Measurements from ENCODE around the gene CIDEA.

The CIDEA gene

GRCh38 chr18:12271376-12272235 lies 17.4 kb downstream of the CIDEA start:
- DNase-seq (ENCODE audit: low read depth in 3 of 3, low spot score in 1 of 3) = peak in 1 of 3 donors; percentile 49

DNA sequence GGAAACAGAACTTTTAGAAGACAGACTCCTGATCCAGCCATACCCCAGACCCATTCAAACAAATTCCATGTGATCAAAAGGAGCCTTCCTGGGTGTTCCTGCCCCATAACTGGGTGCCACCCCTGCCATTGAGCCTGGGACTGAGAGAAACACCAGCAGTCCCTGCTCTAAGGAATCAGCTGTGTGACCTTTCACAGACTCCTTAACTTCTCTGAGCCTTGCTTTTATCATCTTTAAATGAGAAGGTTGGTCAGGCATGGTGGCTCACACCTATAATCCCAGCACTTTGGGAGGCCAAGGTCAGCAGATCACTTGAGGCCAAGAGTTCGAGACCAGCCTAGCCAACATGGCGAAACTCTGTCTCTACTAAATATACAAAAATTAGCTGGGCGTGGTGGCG lies 20.6 kb downstream of the CIDEA start:
- no peak for DNase-seq (ENCODE audit: low read depth in 3 of 3, low spot score in 1 of 3)

DNA sequence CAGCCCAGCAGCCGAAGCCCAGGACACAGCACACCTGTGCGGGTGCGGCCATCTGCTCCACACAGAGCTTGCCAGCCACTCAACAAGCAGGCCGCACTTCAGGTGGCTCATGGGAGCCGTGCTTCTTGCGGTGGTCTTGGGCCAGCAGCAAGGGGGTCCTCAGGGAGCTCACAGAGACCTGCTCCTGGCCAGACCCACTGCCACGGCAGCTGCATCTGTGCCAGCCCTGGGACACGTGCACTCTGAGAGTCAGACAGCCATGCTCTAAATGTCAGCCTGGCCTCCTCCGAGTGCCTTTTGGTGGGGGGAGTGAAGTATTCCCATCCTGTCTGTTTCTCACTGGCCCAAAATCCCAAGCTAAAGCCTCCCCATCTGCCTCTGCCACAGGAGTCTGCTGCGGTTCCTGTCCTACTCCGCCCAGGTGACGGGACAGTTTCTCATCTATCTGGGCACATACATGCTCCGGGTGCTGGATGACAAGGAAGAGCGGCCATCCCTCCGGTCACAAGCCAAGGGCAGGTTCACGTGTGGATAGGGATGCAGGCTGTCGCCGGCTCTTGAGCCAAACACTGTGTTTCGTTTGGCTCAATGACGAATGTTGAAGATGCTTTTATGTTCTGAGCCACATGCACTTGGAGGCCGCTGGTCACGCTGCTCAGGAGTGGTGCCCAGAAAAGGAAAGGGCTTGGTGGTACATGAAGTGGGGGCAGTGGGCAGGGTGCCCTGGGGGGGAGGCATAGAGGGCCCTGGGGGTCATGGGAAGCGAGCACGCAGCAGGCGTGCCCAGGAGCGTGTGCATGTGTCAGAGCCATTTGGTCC lies 22.8 kb downstream of the CIDEA start:
- DNase-seq (ENCODE audit: low read depth in 3 of 3, low spot score in 1 of 3) = no peak

- DNase-seq (ENCODE audit: low read depth in 3 of 3, low spot score in 1 of 3) = no peak
Observed at GRCh38 chr18:12278215-12278671, 24.1 kb downstream of the CIDEA start.

GRCh38 chr18:12278741-12279682 lies 24.9 kb downstream of the CIDEA start:
- no peak for DNase-seq (ENCODE audit: low read depth in 3 of 3, low spot score in 1 of 3)

DNA sequence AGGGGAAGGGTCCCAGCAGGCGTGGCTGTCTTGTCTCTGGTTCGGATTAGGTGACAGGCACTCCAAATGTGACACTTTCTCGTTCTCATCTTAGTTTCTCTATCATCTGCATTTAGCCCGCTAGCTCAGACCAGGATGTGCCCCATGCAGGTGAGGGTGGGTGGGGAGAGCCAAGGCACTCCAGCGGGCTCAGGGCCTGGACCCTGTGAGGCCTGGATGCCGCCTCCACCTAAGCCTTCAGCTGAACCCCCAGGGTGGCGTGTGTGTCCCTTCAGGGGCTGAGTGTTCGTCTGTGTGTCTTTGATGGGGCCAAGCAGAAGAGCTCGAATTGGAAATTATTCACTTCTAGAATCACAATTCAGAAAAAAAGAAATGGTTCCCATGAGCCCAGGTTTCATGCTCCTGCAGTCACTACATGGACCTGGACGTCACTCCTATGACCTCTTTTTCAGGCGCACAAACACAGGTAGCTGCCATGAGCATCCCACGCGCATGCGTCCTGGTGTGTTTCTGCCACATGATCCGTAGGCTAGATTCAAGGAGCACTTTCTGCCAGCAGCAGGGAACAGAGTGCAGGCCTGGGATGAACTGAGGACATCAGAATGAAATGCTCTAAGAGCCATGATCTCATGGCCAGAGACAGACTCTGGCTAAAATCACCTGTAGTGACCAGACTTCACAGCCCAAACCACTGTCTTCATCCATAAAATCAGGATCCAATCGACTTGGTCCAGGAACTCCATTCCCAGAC lies 25.8 kb downstream of the CIDEA start:
- no peak for DNase-seq (ENCODE audit: low read depth in 3 of 3, low spot score in 1 of 3)

GRCh38 chr18:12281861-12282260 lies 27.7 kb downstream of the CIDEA start:
- DNase-seq (ENCODE audit: low read depth in 3 of 3, low spot score in 1 of 3) = no peak

GRCh38 chr18:12282442-12283039 lies 28.4 kb downstream of the CIDEA start:
- no peak for DNase-seq (ENCODE audit: low read depth in 3 of 3, low spot score in 1 of 3)

GRCh38 chr18:12283256-12283655 lies 29.1 kb downstream of the CIDEA start:
- DNase-seq (ENCODE audit: low read depth in 3 of 3, low spot score in 1 of 3) = no peak

DNA sequence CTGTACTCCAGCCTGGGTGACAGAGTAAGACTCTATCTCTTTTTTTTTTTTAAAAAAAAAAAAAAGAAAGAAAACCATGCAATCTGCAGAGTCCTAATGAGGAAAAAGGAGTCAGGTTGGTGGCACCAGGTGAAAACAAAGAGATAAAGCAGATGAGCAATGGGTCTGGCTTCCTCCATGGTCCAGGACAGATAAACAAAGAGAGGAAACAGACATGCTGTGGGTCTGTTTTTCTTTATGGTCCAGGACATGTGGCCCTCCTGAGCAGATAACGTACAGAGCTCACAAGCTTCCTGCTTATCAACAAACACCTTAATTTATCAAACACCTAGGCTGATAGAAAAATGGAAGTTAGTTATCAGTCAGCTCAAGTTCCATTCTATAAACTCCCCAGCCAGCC lies 29.5 kb downstream of the CIDEA start:
- no peak for DNase-seq (ENCODE audit: low read depth in 3 of 3, low spot score in 1 of 3)

- no peak for DNase-seq (ENCODE audit: low read depth in 3 of 3, low spot score in 1 of 3)
Observed at GRCh38 chr18:12287131-12287681, 33.0 kb downstream of the CIDEA start.

- no peak for DNase-seq (ENCODE audit: low read depth in 3 of 3, low spot score in 1 of 3)
Observed at GRCh38 chr18:12287684-12288402, 33.7 kb downstream of the CIDEA start.

GRCh38 chr18:12288403-12288755 lies 34.2 kb downstream of the CIDEA start:
- no peak for DNase-seq (ENCODE audit: low read depth in 3 of 3, low spot score in 1 of 3)

DNA sequence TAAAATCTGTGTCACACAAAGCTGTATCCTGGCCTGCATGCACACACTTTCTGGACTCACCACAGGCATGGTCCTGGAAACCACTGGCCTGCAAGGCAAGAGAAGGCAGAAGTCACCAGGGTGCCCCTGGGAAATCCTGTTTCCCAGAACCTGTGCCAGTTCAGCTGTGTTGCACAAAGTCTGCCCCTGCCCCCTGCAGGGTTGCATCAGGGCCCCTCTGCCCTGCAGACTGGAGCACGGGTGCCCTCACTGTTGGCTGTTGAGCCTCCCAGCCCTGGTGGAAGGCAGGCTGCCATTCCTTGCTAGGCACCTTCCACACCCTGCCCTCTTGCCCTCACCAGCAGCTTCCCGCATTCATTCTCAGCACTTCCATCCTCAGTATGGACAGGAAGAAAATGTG lies 35.9 kb downstream of the CIDEA start:
- DNase-seq (ENCODE audit: low read depth in 3 of 3, low spot score in 1 of 3) = no peak

DNA sequence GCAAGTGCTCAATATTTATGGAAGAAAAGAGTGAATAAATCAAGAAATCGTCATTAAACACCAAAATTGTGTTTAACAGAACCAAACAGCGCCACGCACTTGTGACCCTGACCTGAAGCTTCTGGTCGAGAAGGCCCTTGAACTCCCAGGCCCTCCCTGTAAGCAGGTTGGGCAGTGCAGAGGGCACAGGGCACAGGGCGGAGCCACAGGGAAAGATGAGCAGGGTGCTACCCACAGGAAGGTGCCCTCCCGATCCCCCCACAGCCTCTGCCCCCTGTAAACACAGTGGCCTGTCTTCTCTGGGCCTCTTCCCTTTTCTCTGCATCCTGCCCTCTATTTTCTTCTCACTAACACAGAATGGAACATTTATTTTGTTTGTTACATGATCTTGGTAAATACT lies 37.0 kb downstream of the CIDEA start:
- DNase-seq (ENCODE audit: low read depth in 3 of 3, low spot score in 1 of 3) = no peak

GRCh38 chr18:12291690-12292089 lies 37.5 kb downstream of the CIDEA start:
- no peak for DNase-seq (ENCODE audit: low read depth in 3 of 3, low spot score in 1 of 3)

GRCh38 chr18:12293831-12294230 lies 39.7 kb downstream of the CIDEA start:
- no peak for DNase-seq (ENCODE audit: low read depth in 3 of 3, low spot score in 1 of 3)

GRCh38 chr18:12295389-12296086 lies 41.4 kb downstream of the CIDEA start:
- DNase-seq (ENCODE audit: low read depth in 3 of 3, low spot score in 1 of 3) = no peak

- no peak for DNase-seq (ENCODE audit: low read depth in 3 of 3, low spot score in 1 of 3)
Observed at GRCh38 chr18:12296087-12296403, 41.9 kb downstream of the CIDEA start.

All from stimulated activated CD4-positive, alpha-beta T cell treated with anti-CD3 and anti-CD28 coated beads, TNF-alpha, amount 100 ng/mL, for 1 hour (primary cell).